Middle frontal gyrus (tissue), 1 donor: Measurements from ENCODE around the gene SLC31A2.

Experiments used
- DNase-seq: peaks from one replicate; pipeline ENCODE4 v3.0.0-alpha.2; 2015; ENCODE audit warnings: low spot score; ENCODE audit errors: extremely low spot score

Gene SLC31A2

GRCh38 chr9:113185271-113185670 lies 34.5 kb downstream of the SLC31A2 start:
- DNase-seq, result no peak

GRCh38 chr9:113186137-113186755 lies 35.4 kb downstream of the SLC31A2 start:
- no peak for DNase-seq

GRCh38 chr9:113187929-113188595 lies 37.3 kb downstream of the SLC31A2 start:
- DNase-seq, result no peak

- no peak for DNase-seq
Measured at GRCh38 chr9:113192455-113192854, 41.6 kb downstream of the SLC31A2 start.

GRCh38 chr9:113199683-113200329 lies 49.0 kb downstream of the SLC31A2 start:
- no peak for DNase-seq

GRCh38 chr9:113205432-113205831 lies 54.6 kb downstream of the SLC31A2 start:
- no peak for DNase-seq

- DNase-seq, result no peak
Measured at GRCh38 chr9:113205861-113206260, 55.1 kb downstream of the SLC31A2 start.

- no peak for DNase-seq
Measured at GRCh38 chr9:113210815-113211214, 60.0 kb downstream of the SLC31A2 start.
